GM12878 (cell line): Measurements from ENCODE around the gene DISP3. TPM values are rescaled to one million over a fixed set of nuclear protein-coding genes. Genes with fewer than 3 reads are reported as not detected.

Experiments
- BRCA1 ChIP-seq: IDR thresholded peaks from 2 replicates; pipeline ENCODE4 v1.6.1; 2011; ENCODE audit warnings: low read depth, low read length, improper control_type of control experiment
- CHD4 ChIP-seq: fragments of 200-600 bp; sonication (generic); IDR thresholded peaks from 2 replicates; pipeline ENCODE4 v1.6.1; 2016; ENCODE audit warnings: mild to moderate bottlenecking
- IKZF1 ChIP-seq: fragments of 450-650 bp; conservative IDR thresholded peaks from 2 replicates; pipeline ENCODE4 v1.6.1; 2017; ENCODE audit warnings: antibody characterized with exemption, mild to moderate bottlenecking
- LARP7 ChIP-seq: fragments of 450-650 bp; IDR thresholded peaks from 2 replicates; pipeline ENCODE4 v1.6.1; 2017; ENCODE audit warnings: mild to moderate bottlenecking
- POLR2AphosphoS5 ChIP-seq: IDR thresholded peaks from 2 replicates; pipeline ENCODE4 v1.6.1; 2011; ENCODE audit warnings: mild to moderate bottlenecking, low read length, inconsistent platforms
- SMAD1 ChIP-seq: fragments of 450-650 bp; IDR thresholded peaks from 2 replicates; pipeline ENCODE4 v1.6.1; 2018; ENCODE audit warnings: mild to moderate bottlenecking, low read depth; ENCODE audit not compliant: partially characterized antibody
- ZBTB40 ChIP-seq: fragments of 450-650 bp; IDR thresholded peaks from 2 replicates; pipeline ENCODE4 v1.6.1; 2016; ENCODE audit warnings: mild to moderate bottlenecking, moderate library complexity, borderline replicate concordance
- polyA plus RNA-seq, 11 experiments: library from polyadenylated mRNA; depleted of rRNA in 4 of 11; unstranded in 6 of 11; stranded (reverse) in 5 of 11; fragments of >200 nt; fragmentation: Nextera tagmentation in 4 of 11; fragmentation: Illumina TruSeq in 1 of 11; extraction: Ambion mirVana in 4 of 11; extraction: Trizol in 1 of 11; gene quantifications; 1 replicate in 1 of 11; 2 replicates in 10 of 11; pipeline versions ENCODE4 v1.2.1 to v1.2.3, GENCODE V29; 2011 to 2016; ENCODE audit warnings: inconsistent platforms in 2 of 11, missing spikeins in 2 of 11, low read depth in 1 of 11
- total RNA-seq, 4 experiments: library from RNA; depleted of rRNA in 3 of 4; stranded (reverse); fragments of >200 nt in 3 of 4; fragmentation: Illumina TruSeq in 1 of 4; extraction: Trizol in 1 of 4; gene quantifications; 2 replicates each; pipeline versions ENCODE4 v1.2.1 to v1.2.3, GENCODE V29; 2013 to 2021
- TF ChIP-seq, protein P1 (sequence below): fragments of 450-650 bp; IDR thresholded peaks from 2 replicates; pipeline ENCODE4 v1.6.1; 2017; ENCODE audit warnings: mild to moderate bottlenecking, low read depth, inconsistent platforms; ENCODE audit not compliant: poor library complexity, severe bottlenecking

Gene DISP3
- total and polyA plus RNA-seq, 10 of the 15 experiments (the other 5 are each of a cell fraction or from before 2014, with no cell fraction given) = under 0.01 to 0.18 (median 0.09) TPM; not detected in 2

DNA sequence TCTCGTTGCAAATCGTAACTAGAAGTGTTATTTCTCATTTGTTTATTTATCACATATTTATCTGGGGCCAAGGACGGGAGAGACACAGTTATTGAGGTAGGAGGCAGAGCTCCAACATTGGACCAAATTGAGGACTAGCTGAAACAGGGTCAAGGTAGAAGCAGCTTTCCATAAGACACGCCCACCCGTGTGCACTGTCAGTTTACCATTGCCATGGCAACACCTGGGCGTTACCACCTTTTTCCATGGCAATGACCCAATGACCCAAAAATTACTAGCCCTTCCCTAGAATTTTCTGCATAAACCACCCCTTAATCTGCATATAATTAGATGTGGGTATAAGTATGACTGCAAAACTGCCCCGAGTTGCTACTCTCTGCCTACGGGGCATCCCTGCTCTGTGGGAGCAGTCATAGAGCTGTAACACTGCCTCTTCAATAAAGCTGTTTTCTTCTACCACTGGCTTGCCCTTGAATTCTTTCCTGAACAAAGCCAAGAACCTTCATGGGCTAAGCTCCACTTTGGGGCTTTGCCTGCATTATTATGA is 102.6 kb downstream of the DISP3 start (continued):
- TF ChIP-seq ZBTB40 = no peak
- TF ChIP-seq LARP7 = no peak
- TF ChIP-seq BRCA1 = no peak
- TF ChIP-seq POLR2AphosphoS5 = no peak
- TF ChIP-seq IKZF1 = no peak
- no peak for TF ChIP-seq SMAD1
- TF ChIP-seq CHD4 = no peak
- TF ChIP-seq, protein P1, sequence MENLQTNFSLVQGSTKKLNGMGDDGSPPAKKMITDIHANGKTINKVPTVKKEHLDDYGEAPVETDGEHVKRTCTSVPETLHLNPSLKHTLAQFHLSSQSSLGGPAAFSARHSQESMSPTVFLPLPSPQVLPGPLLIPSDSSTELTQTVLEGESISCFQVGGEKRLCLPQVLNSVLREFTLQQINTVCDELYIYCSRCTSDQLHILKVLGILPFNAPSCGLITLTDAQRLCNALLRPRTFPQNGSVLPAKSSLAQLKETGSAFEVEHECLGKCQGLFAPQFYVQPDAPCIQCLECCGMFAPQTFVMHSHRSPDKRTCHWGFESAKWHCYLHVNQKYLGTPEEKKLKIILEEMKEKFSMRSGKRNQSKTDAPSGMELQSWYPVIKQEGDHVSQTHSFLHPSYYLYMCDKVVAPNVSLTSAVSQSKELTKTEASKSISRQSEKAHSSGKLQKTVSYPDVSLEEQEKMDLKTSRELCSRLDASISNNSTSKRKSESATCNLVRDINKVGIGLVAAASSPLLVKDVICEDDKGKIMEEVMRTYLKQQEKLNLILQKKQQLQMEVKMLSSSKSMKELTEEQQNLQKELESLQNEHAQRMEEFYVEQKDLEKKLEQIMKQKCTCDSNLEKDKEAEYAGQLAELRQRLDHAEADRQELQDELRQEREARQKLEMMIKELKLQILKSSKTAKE = no peak
